Upper lobe of right lung (tissue), 1 donor: ENCODE results near the gene BHLHA15. TPM values are rescaled to one million over a fixed set of nuclear protein-coding genes. Genes with fewer than 3 reads are reported as not detected.

ENCODE experiments used
- ATAC-seq: fragments of 200-7000 bp; cut with Tn5 transposase; one replicate; pipeline ENCODE4 v1.9.1; 2020; ENCODE audit warnings: mild to moderate bottlenecking, moderate library complexity
- DNase-seq: peaks from one replicate; pipeline ENCODE4 v3.0.0-alpha.2; 2020
- H3K27ac ChIP-seq: fragments of 200-600 bp; one replicate; pipeline ENCODE4 v1.8.0; 2022
- H3K27me3 ChIP-seq: fragments of 200-600 bp; one replicate; pipeline ENCODE4 v1.8.0; 2022; ENCODE audit warnings: mild to moderate bottlenecking
- H3K36me3 ChIP-seq: fragments of 200-600 bp; one replicate; pipeline ENCODE4 v1.8.0; 2022
- H3K4me1 ChIP-seq: fragments of 200-600 bp; one replicate; pipeline ENCODE4 v1.8.0; 2022
- H3K4me3 ChIP-seq: fragments of 200-600 bp; one replicate; pipeline ENCODE4 v1.8.0; 2022; ENCODE audit warnings: mild to moderate bottlenecking
- H3K9me3 ChIP-seq: fragments of 200-600 bp; one replicate; pipeline ENCODE4 v1.8.0; 2022
- CTCF ChIP-seq: fragments of 200-600 bp; IDR thresholded peaks from one replicate; pipeline ENCODE4 v1.8.0; 2022; ENCODE audit warnings: antibody characterized with exemption
- intact Hi-C: fragments of 100-400 bp; cut with DNase I; formaldehyde crosslinking; loops from one replicate; pipeline ENCODE4 v1.11.0; 2022
- total RNA-seq: library from RNA; stranded (reverse); fragmentation: NEBNext Ultra II Directional; extraction: Animal tissue kit (Norgen Biotek cat#: 25700); gene quantifications from one replicate; pipeline ENCODE4 v1.2.1, GENCODE V29; 2021
- donor health status: DM: no; HTN: yes; CAD: no; lungs with severe emphysema.

BHLHA15 gene
- total RNA-seq, 1 donor from 2014 or later: 0.81 TPM

- Histone ChIP-seq H3K27me3 (no peaks in the 10 kb centered on the region), H3K27ac (no peak overlapping the region), H3K4me1 (no peaks in the 10 kb centered on the region), H3K9me3 (no peaks in the 10 kb centered on the region), H3K36me3 (peaks cover 39% of the 10 kb centered on the region), H3K4me3 (no peak overlapping the region)
- DNase-seq (peak; percentile 60), ATAC-seq (no peak)
- intact Hi-C loops: no loop called here
- TF ChIP-seq CTCF: no peak
Measured at GRCh38 chr7:98206451-98207330, 4.5 kb upstream of the BHLHA15 start.

GRCh38 chr7:98209166-98209920 is 1.9 kb upstream of the BHLHA15 start:
- H3K27me3 ChIP-seq: no peaks in the 10 kb centered on the region
- no peak overlapping the region for H3K27ac ChIP-seq
- H3K36me3 ChIP-seq: peaks cover 27% of the 10 kb centered on the region
- intact Hi-C loops: no loop called here
- DNase-seq: peak; percentile 38
- no peak for TF ChIP-seq CTCF
- H3K4me1 ChIP-seq: no peaks in the 10 kb centered on the region
- no peak overlapping the region for H3K4me3 ChIP-seq
- H3K9me3 ChIP-seq: no peaks in the 10 kb centered on the region
- no peak for ATAC-seq

DNA sequence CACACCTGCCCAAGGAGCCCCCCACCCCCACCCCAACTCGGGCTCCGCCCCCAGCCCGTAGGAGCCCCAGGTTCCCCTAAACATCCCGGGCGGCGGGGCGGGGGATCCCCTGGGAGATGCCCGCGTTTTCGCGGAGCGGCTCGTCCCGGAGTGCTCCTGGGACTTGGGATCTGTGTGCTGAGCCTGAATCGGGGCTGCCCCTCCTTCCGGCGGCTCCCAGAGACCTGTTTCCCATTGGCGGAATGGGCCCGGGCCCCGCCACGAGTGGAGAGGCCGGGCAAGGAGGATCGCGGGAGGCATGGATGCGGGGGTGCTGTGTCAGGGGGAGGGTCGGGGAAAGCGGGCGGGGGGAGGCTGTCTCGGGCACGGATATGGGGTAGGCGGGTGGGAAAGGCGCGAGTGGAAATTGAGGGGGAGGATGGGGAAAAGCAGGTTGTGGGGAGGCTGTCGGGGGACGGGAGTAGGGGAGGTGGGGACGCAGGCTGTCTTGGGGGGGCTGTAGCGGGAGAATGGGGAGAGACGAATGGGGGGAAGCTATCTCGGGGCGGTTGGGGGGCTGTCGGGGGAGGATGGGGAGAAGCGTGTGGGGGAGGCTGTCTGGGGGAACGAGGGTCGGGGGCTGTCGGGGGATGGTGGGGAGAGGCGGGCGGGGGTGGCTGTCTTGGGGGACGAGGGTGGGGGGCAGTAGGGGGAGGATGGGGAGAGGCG is 572 bp upstream of the BHLHA15 start:
- H3K36me3 ChIP-seq: peaks cover 23% of the 10 kb centered on the region
- DNase-seq (peak; percentile 69), ATAC-seq (peak; percentile 29)
- H3K27me3 ChIP-seq: no peaks in the 10 kb centered on the region
- H3K4me1 ChIP-seq: no peaks in the 10 kb centered on the region
- TF ChIP-seq CTCF: no peak
- H3K9me3 ChIP-seq: no peaks in the 10 kb centered on the region
- no peak overlapping the region for H3K27ac ChIP-seq
- intact Hi-C loops: no loop called here
- peak overlapping the region; percentile 16 for H3K4me3 ChIP-seq

DNA sequence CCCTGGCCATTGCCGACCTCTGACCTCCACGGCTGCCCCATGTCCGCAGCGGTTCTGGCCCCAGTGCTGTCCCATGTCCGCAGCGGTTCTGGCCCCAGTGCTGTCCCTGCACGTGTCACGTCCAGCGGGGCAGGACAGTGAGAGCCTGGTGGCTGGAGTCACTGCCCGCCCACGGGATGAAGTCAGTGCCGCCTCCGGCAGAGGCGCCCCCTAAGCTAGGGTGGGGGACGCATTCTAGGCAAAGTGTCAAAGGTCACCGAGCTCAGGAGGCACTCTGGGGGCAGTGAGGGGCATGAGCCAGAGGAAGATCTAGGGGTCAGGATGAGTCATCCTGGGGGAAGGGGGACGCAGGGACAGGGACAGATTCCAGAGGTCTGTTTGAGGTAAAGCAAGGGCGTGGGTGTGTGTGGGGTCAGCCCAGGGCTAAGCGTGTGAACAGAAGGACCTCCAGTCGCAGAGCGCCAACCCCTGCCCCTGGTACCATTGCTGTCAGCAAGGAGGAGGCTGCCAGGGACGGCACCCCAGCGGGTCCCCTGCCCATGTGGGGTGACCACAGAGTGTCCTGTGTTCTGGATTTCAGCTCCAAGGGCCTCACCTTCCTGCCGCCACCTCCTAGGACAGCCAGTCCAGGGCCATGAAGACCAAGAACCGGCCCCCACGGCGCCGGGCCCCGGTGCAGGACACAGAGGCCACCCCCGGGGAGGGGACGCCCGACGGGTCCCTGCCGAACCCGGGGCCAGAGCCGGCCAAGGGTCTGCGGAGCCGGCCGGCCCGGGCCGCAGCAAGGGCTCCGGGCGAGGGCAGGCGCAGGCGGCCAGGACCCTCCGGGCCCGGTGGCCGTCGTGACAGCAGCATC is 665 bp downstream of the BHLHA15 start:
- Histone ChIP-seq H3K27ac (no peak overlapping the region), H3K27me3 (no peaks in the 10 kb centered on the region), H3K4me3 (peak overlapping the region; percentile 30), H3K36me3 (peaks cover 15% of the 10 kb centered on the region), H3K9me3 (no peaks in the 10 kb centered on the region), H3K4me1 (no peaks in the 10 kb centered on the region)
- intact Hi-C loops: no loop called here
- DNase-seq (peak; percentile 66), ATAC-seq (peak; percentile 5)
- no peak for TF ChIP-seq CTCF

GRCh38 chr7:98212532-98213041 is 1.3 kb downstream of the BHLHA15 start:
- no peak overlapping the region for H3K27ac ChIP-seq
- TF ChIP-seq CTCF: no peak
- no peaks in the 10 kb centered on the region for H3K9me3 ChIP-seq
- DNase-seq (peak; percentile 60), ATAC-seq (no peak)
- H3K36me3 ChIP-seq: peaks cover 12% of the 10 kb centered on the region
- intact Hi-C loops: no loop called here
- no peaks in the 10 kb centered on the region for H3K4me1 ChIP-seq
- no peaks in the 10 kb centered on the region for H3K27me3 ChIP-seq
- H3K4me3 ChIP-seq: no peak overlapping the region
